Measurements from ENCODE around the gene FOXP1. TPM values are rescaled to one million over a fixed set of nuclear protein-coding genes. Genes with fewer than 3 reads are reported as not detected.

The FOXP1 gene
- total and polyA plus RNA-seq, 2 of the 8 experiments (the other 6 are each of a cell fraction or from before 2014, with no cell fraction given): 13.9 to 25.4 TPM

DNA sequence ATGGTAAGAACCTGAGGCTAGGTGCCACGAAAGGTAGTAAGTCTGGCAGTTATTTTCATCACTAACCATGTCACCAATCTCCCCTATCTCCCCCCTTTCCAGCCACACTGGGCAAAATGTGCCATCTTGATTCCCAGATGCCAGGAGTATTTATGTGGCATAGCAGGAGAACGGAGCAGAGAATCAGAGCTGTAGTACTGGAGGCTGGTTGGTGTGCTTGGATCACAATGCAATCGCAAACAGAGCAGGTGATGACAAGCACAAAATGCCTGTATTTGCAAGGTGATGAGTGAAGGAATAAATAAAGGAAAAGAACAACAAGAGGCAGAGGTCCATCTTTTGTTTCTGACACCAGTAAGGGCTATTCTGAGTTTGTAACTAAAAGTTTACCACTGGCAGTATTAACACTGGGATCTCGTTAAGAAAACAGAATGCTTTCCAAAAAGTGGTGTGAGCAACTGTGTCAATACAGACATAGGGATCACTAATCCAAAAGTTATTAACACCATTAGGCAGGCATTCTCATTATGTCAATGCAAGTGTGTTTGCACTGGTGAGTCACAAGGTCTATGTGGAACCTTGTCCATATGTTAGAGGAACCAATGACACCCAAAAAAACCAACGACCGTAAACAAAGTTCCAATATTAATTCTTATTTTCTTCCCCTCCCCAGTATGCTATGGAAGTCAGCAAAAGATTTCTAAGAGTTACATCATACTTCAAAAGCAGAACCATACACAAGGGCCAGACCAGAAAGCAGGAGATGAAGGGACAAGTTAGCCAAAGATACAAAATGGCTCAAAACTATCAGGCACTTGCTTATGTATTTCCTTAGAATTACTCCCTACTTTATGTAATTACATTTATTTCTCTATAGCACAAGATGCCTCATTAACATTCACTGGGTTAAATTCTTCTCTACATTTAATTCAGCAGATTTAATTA, 556.6 kb downstream of the FOXP1 start (continued):
- TF ChIP-seq RAD21 (IDR thresholded peaks at IDR 0.05 in 1 of 2, conservative IDR thresholded peaks at IDR 0.05 in 1 of 2; ENCODE audit: low read depth in 2 of 2, low read length in 2 of 2): no peak

All from H1 (cell line).